Thoracic aorta (tissue), 2 donors: Measurements from ENCODE around the gene ARSB. TPM values are rescaled to one million over a fixed set of nuclear protein-coding genes. Genes with fewer than 3 reads are reported as not detected.
A peak's percentile ranks its signal among the peaks of the same experiment; 100 is the strongest.

Experiments used
- ATAC-seq: fragments of 150-250 bp; one replicate; pipeline ENCODE4 v1.8.0; 2017; ENCODE audit warnings: low read depth; ENCODE audit not compliant: insufficient number of reproducible peaks, low FRiP score
- DNase-seq: peaks from one replicate; pipeline ENCODE4 v3.0.0-alpha.2; 2020; ENCODE audit warnings: low spot score
- H3K27ac ChIP-seq, 2 donors: fragments of 200-600 bp; sonication (generic); 1 replicate in 1 of 2; 2 replicates in 1 of 2; pipeline ENCODE4 v1.5.1; 2016; ENCODE audit warnings: mild to moderate bottlenecking in 2 of 2, moderate library complexity in 2 of 2
- H3K27me3 ChIP-seq: fragments of 200-600 bp; sonication (generic); replicated peaks from 2 replicates; pipeline ENCODE4 v1.6.0; 2016; ENCODE audit warnings: mild to moderate bottlenecking; ENCODE audit not compliant: insufficient read depth
- H3K36me3 ChIP-seq: fragments of 200-600 bp; sonication (generic); one replicate; pipeline ENCODE4 v1.5.1; 2016
- H3K4me1 ChIP-seq, 2 donors: fragments of 200-600 bp; sonication (generic); 1 replicate in 1 of 2; 2 replicates in 1 of 2; pipeline versions ENCODE4 v1.5.1 to v1.6.0; 2016; ENCODE audit warnings: low read depth in 2 of 2, mild to moderate bottlenecking in 1 of 2; ENCODE audit not compliant: control insufficient read depth in 1 of 2
- H3K4me3 ChIP-seq: fragments of 200-600 bp; sonication (generic); 2 replicates; pipeline ENCODE4 v1.5.1; 2016; ENCODE audit warnings: mild to moderate bottlenecking
- H3K9me3 ChIP-seq: fragments of 200-600 bp; sonication (generic); 2 replicates; pipeline ENCODE4 v1.5.1; 2016
- total RNA-seq, 2 donors: library from RNA; depleted of rRNA; stranded (reverse); fragments of >200 nt; gene quantifications; one replicate each; pipeline versions ENCODE4 v1.1.0 to v1.2.3, GENCODE V29; 2016
- TF ChIP-seq, protein P1 (sequence below): fragments of 200-600 bp; sonication (generic); IDR thresholded peaks from one replicate; pipeline ENCODE4 v1.5.1; 2019; ENCODE audit warnings: antibody characterized with exemption

The ARSB gene
- total RNA-seq, 2 donors from 2014 or later, result 26.1 to 36.0 TPM

DNA sequence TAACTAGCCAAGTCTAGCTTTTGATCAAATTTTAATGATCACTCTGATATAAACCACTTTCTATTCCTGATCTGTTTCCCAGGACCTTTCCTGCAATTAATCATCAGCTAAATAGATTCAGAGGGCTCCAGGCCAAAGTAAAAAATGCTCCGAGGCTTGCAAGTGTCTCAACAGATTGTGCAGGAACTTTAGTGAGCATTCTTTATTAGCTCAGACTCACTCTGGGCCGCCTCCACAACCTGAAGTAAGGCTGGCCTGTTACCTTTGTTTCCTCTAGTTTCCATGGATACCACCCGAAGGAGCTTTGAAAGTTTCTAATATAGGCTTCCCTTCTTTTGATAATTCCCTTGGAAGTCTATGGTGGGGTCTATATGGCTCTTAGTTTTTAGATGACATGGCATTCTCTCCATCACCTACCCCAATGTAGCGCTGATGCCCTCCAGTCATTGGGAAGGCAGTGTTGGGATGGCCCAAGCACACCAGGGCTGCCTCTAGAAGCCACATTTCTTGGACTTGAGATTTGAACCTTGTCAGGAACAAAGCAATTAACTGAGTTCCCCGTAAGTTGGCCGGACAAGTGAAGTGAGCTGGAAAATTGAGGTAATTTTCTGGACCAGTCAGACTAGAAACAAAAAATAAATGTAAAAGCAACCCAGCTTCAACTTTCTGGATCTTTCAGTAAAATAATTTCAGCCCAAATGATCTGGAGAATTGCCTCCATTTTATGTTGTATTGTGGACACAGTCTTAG, 238.9 kb downstream of the ARSB start:
- ATAC-seq, result no peak
- H3K36me3 ChIP-seq, result no peaks in the 10 kb centered on the region
- TF ChIP-seq, protein P1, sequence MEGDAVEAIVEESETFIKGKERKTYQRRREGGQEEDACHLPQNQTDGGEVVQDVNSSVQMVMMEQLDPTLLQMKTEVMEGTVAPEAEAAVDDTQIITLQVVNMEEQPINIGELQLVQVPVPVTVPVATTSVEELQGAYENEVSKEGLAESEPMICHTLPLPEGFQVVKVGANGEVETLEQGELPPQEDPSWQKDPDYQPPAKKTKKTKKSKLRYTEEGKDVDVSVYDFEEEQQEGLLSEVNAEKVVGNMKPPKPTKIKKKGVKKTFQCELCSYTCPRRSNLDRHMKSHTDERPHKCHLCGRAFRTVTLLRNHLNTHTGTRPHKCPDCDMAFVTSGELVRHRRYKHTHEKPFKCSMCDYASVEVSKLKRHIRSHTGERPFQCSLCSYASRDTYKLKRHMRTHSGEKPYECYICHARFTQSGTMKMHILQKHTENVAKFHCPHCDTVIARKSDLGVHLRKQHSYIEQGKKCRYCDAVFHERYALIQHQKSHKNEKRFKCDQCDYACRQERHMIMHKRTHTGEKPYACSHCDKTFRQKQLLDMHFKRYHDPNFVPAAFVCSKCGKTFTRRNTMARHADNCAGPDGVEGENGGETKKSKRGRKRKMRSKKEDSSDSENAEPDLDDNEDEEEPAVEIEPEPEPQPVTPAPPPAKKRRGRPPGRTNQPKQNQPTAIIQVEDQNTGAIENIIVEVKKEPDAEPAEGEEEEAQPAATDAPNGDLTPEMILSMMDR, result no peak
- H3K27ac ChIP-seq, result peak overlapping the region; percentile 79 to 89
- no peak for DNase-seq
- no peaks in the 10 kb centered on the region for H3K27me3 ChIP-seq
- no peaks in the 10 kb centered on the region for H3K9me3 ChIP-seq
- peaks cover 16 to 41% of the 10 kb centered on the region in 2 donors for H3K4me1 ChIP-seq
- no peak overlapping the region for H3K4me3 ChIP-seq

DNA sequence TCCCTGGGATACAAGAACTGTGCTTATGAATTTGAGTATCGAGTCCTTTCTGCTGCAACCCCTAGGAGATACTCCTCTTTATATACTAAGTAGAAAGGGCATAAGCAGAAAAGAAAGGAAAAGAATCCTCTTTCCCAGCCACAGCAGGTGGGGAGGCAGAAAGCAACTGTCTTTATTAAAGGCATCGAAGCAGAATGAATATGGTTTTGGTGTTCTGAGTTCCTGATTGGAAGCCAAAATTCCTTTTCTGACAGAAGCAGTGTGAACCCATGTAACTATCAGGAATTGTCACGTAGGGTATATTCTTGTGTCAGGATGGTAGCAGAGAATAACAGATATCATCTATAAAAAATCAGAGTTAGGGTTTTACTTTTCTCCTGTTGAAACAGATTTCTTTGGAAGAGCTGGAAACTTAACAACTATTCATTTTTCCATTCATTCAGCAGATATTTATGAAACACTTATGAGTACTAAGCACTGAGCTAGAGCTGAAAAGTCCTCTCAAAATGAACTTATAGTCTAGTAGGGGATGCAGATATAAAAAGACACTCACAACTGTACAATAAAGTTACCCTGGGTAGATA, 240.1 kb downstream of the ARSB start:
- no peak overlapping the region for H3K27ac ChIP-seq
- no peak for DNase-seq

DNA sequence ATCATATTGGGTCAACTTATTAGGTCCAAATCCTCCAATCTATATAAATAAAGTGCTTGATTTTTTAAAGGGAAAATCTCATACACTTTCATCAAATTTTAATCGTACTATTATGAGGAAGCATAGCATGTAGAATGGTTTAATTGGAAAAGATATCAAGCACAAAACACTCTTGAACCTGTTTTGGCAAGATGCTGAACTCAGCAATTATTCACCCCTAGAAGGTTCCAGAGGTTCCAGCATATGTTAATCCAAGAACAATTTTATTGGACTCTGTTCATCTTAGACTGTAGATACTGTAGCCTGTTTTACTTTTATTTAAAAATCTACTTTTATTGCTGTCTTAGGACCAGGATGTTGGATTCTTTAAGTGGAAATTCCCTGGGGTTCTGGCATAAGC, 244.1 kb downstream of the ARSB start:
- no peaks in the 10 kb centered on the region for H3K9me3 ChIP-seq
- no peak overlapping the region for H3K4me3 ChIP-seq
- H3K27ac ChIP-seq, result no peak overlapping the region
- ATAC-seq (no peak), DNase-seq (no peak)
- no peaks in the 10 kb centered on the region for H3K36me3 ChIP-seq
- peaks cover 6 to 18% of the 10 kb centered on the region in 2 donors for H3K4me1 ChIP-seq
- TF ChIP-seq, protein P1, result no peak
- H3K27me3 ChIP-seq, result no peaks in the 10 kb centered on the region

More for the DNA sequence above, 240.1 kb downstream of the ARSB start:
- Histone ChIP-seq H3K4me1 (peaks cover 16 to 41% of the 10 kb centered on the region in 2 donors), H3K36me3 (no peaks in the 10 kb centered on the region), H3K27me3 (no peaks in the 10 kb centered on the region), H3K4me3 (peak overlapping the region; percentile 20), H3K9me3 (no peaks in the 10 kb centered on the region)
- TF ChIP-seq, protein P1, result no peak
- no peak for ATAC-seq

DNA sequence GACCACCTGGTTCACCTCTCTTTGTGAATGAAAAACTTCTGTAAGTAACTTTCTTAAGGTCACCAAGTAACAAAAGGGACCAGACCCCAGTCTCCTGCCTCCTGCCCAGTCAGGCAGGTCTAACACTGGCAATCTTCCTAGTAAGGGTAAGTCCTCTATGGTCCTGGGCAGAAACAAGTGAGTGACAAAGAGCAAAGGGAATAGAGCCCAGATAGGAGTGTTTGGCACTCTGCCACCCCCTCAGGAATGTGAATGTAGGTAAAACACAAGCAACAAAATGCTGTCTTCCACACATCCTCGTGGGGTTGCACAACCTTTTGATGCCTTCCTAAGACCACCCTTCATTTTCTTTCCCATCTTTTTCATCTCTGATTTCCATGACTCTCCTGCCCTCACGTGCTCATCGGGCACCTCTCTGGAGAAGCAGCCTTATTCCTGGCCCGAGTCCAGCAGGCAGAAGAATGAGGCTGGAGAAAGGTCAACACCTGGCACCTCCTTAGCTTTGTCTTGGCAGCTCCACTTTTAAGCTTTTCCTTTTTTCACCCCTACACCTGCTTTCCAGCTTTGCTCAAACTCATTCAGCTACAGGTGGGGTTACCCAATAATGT, 246.3 kb downstream of the ARSB start:
- Histone ChIP-seq H3K4me3 (no peak overlapping the region), H3K4me1 (no peaks in the 10 kb centered on the region), H3K9me3 (no peaks in the 10 kb centered on the region), H3K27ac (no peak overlapping the region), H3K36me3 (no peaks in the 10 kb centered on the region), H3K27me3 (no peaks in the 10 kb centered on the region)
- DNase-seq, result no peak
- ATAC-seq, result no peak
- TF ChIP-seq, protein P1, result no peak

DNA sequence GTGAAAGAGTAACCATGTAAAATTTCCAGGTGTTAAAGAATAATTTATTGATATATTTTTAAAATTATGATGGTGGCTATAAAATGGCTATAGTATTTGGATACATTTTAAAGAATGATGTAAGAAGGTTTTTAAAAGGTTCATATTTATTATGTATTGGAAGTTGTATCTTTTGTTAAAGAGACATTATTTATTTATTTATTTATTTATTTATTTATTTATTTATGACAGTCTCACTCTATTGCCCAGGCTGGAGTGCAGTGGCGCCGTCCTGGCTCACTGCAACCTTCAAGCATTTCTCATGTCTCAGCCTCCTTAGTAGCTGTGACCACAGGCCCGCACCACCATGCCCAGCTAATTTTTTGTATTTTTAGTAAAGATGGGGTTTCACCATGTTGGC, 247.0 kb downstream of the ARSB start:
- DNase-seq (no peak), ATAC-seq (no peak)
- TF ChIP-seq, protein P1, result no peak
- Histone ChIP-seq H3K9me3 (no peaks in the 10 kb centered on the region), H3K36me3 (no peaks in the 10 kb centered on the region), H3K27me3 (no peaks in the 10 kb centered on the region), H3K27ac (no peak overlapping the region), H3K4me1 (no peaks in the 10 kb centered on the region), H3K4me3 (no peak overlapping the region)
